ENCODE results near the gene PARD3.
"Not testable (repeated sequence)": the region's sequence is repeated elsewhere in the genome, so short reads cannot be mapped to it uniquely, and the experiment has no call there.

The PARD3 gene

GRCh38 chr10:34795334-34795733 is 19.8 kb downstream of the PARD3 start:
- no peak for DNase-seq

- DNase-seq: no peak
Observed at GRCh38 chr10:34794835-34795234, 20.3 kb downstream of the PARD3 start.

GRCh38 chr10:34793581-34793980 is 21.5 kb downstream of the PARD3 start:
- DNase-seq: not testable (repeated sequence)

GRCh38 chr10:34792881-34793280 is 22.2 kb downstream of the PARD3 start:
- DNase-seq: no peak

- no peak for DNase-seq
Observed at GRCh38 chr10:34791947-34792346, 23.1 kb downstream of the PARD3 start.

- DNase-seq: no peak
Observed at GRCh38 chr10:34791228-34791627, 23.9 kb downstream of the PARD3 start.

GRCh38 chr10:34789966-34790506 is 25.1 kb downstream of the PARD3 start:
- DNase-seq: no peak

GRCh38 chr10:34786464-34786863 is 28.6 kb downstream of the PARD3 start:
- no peak for DNase-seq

- no peak for DNase-seq
Observed at GRCh38 chr10:34781711-34782110, 33.4 kb downstream of the PARD3 start.

- no peak for DNase-seq
Observed at GRCh38 chr10:34780818-34781380, 34.2 kb downstream of the PARD3 start.

GRCh38 chr10:34778237-34778636 is 36.9 kb downstream of the PARD3 start:
- no peak for DNase-seq

- DNase-seq: no peak
Observed at GRCh38 chr10:34776090-34776690, 38.9 kb downstream of the PARD3 start.

- DNase-seq: no peak
Observed at GRCh38 chr10:34775044-34775637, 40.0 kb downstream of the PARD3 start.

GRCh38 chr10:34773636-34774630 is 41.2 kb downstream of the PARD3 start:
- DNase-seq: no peak

GRCh38 chr10:34771525-34771924 is 43.6 kb downstream of the PARD3 start:
- DNase-seq: no peak

GRCh38 chr10:34771106-34771505 is 44.0 kb downstream of the PARD3 start:
- no peak for DNase-seq

- DNase-seq: no peak
Observed at GRCh38 chr10:34769899-34770298, 45.2 kb downstream of the PARD3 start.

GRCh38 chr10:34768972-34769330 is 46.1 kb downstream of the PARD3 start:
- DNase-seq: no peak

- DNase-seq: no peak
Observed at GRCh38 chr10:34768261-34768971, 46.7 kb downstream of the PARD3 start.

- no peak for DNase-seq
Observed at GRCh38 chr10:34766811-34767494, 48.1 kb downstream of the PARD3 start.

GRCh38 chr10:34766266-34766600 is 48.9 kb downstream of the PARD3 start:
- DNase-seq: no peak

GRCh38 chr10:34764472-34764946 is 50.6 kb downstream of the PARD3 start:
- DNase-seq: no peak
